GM19324 (cell line): Measurements from ENCODE around the gene POLR1D.

Source experiments
- ATAC-seq: cut with Tn5 transposase; IDR thresholded peaks from one replicate; pipeline ENCODE4 v1.9.1; 2021; ENCODE audit warnings: mild to moderate bottlenecking, moderate library complexity; ENCODE audit not compliant: unreplicated experiment, low FRiP score

POLR1D gene

GRCh38 chr13:27670861-27671260 is 49.2 kb downstream of the POLR1D start:
- no peak for ATAC-seq

- no peak for ATAC-seq
Observed at GRCh38 chr13:27672025-27672424, 50.3 kb downstream of the POLR1D start.
